H1 (cell line): ENCODE data around the gene GPR139. TPM values are rescaled to one million over a fixed set of nuclear protein-coding genes. Genes with fewer than 3 reads are reported as not detected.

Experiments
- BACH1 ChIP-seq: IDR thresholded peaks from 2 replicates; pipeline ENCODE4 v1.6.1; 2012; ENCODE audit warnings: low read length, improper control_type of control experiment
- BCL11A ChIP-seq, 2 experiments: IDR thresholded peaks; one replicate each; pipeline ENCODE4 v1.6.1; 2011; ENCODE audit warnings: low read depth in 2 of 2, low read length in 2 of 2, mild to moderate bottlenecking in 2 of 2
- MAFK ChIP-seq: IDR thresholded peaks from 2 replicates; pipeline ENCODE4 v1.6.1; 2012; ENCODE audit warnings: low read depth, mild to moderate bottlenecking, improper control_type of control experiment, low read length
- NRF1 ChIP-seq: IDR thresholded peaks from 2 replicates; pipeline ENCODE4 v1.6.1; 2011; ENCODE audit warnings: mild to moderate bottlenecking, low read depth, low read length, improper control_type of control experiment
- RAD21 ChIP-seq, 2 experiments: IDR thresholded peaks in 1 of 2; conservative IDR thresholded peaks in 1 of 2; 2 replicates each; pipeline ENCODE4 v1.6.1; 2011; ENCODE audit warnings: low read depth in 2 of 2, low read length in 2 of 2, improper control_type of control experiment in 1 of 2, inconsistent platforms in 1 of 2, mild to moderate bottlenecking in 1 of 2, moderate library complexity in 1 of 2
- TAF7 ChIP-seq: optimal IDR thresholded peaks from 2 replicates; pipeline ENCODE3; 2011; ENCODE audit warnings: low read depth, mild to moderate bottlenecking, inconsistent platforms, low read length, moderate library complexity, borderline replicate concordance
- polyA plus RNA-seq, 7 experiments: library from polyadenylated mRNA; depleted of rRNA in 3 of 7; stranded (reverse) in 5 of 7; unstranded in 2 of 7; fragments of >200 nt in 5 of 7; fragments of 200-250 nt in 2 of 7; gene quantifications; 1 replicate in 5 of 7; 2 replicates in 1 of 7; 4 replicates in 1 of 7; pipeline versions ENCODE4 v1.2.1 to v1.2.3, GENCODE V29; 2011 to 2013; ENCODE audit warnings: missing spikeins in 2 of 7, mixed read lengths in 2 of 7
- total RNA-seq: library from RNA; stranded (reverse); fragmentation: NEBNext Ultra II Directional; extraction: Animal tissue kit (Norgen Biotek cat#: 25700); gene quantifications from 2 replicates; pipeline ENCODE4 v1.2.1, GENCODE V29; 2021
- TF ChIP-seq, protein P1 (sequence below): IDR thresholded peaks from 2 replicates; pipeline ENCODE4 v1.6.1; 2012; ENCODE audit warnings: inconsistent platforms

Gene GPR139
- total and polyA plus RNA-seq, 2 of the 8 experiments (the other 6 are each of a cell fraction or from before 2014, with no cell fraction given): 0.84 to 2.2 TPM

DNA sequence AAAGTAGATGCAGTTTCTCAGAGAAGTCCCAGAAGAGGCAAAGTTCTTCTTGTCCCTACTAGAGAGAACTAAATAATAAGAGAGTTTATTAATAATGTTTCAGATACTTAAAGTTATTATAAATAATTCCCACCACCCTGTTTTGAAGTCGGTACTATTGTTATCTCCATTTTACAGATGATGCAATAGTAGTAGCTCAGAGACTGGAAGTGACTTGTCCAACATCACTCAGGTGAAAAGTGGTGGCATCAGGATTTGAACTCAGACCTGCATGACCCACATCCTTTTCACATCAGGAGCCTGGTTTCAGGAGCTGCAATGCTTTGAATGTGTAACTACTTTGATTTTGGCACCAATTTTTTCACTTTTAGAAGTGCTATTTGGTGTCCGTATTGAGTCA is 52.7 kb downstream of the GPR139 start (continued):
- no peak for TF ChIP-seq NRF1
- TF ChIP-seq, protein P1, sequence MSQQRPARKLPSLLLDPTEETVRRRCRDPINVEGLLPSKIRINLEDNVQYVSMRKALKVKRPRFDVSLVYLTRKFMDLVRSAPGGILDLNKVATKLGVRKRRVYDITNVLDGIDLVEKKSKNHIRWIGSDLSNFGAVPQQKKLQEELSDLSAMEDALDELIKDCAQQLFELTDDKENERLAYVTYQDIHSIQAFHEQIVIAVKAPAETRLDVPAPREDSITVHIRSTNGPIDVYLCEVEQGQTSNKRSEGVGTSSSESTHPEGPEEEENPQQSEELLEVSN: no peak
- TF ChIP-seq TAF7: no peak
- TF ChIP-seq BCL11A (IDR thresholded peaks at IDR 0.05; ENCODE audit: low read depth in 2 of 2, low read length in 2 of 2): no peak
- TF ChIP-seq RAD21 (IDR thresholded peaks at IDR 0.05 in 1 of 2, conservative IDR thresholded peaks at IDR 0.05 in 1 of 2; ENCODE audit: low read depth in 2 of 2, low read length in 2 of 2): no peak
- TF ChIP-seq BACH1: no peak
- TF ChIP-seq MAFK: no peak
